ENCODE measurements around the gene LHX2. TPM values are rescaled to one million over a fixed set of nuclear protein-coding genes. Genes with fewer than 3 reads are reported as not detected.

LHX2 gene
- total and polyA plus RNA-seq, 2 experiments from 2014 or later: not detected

GRCh38 chr9:124001866-124002525, 9.6 kb upstream of the LHX2 start:
- H3K27ac ChIP-seq: no peak overlapping the region
- H2AFZ ChIP-seq: no peak overlapping the region
- no peaks in the 10 kb centered on the region for H4K20me1 ChIP-seq (ENCODE audit: insufficient read depth, poor library complexity, severe bottlenecking)
- no peak for DNase-seq (ENCODE audit: low spot score)
- H3K9me3 ChIP-seq (ENCODE audit: low read depth): no peaks in the 10 kb centered on the region
- H3K9me2 ChIP-seq (replicated peaks; ENCODE audit: insufficient read depth): no peaks in the 10 kb centered on the region
- H3K27me3 ChIP-seq: peaks cover 93% of the 10 kb centered on the region
- H3K79me2 ChIP-seq: no peaks in the 10 kb centered on the region
- H3K36me3 ChIP-seq (replicated peaks; ENCODE audit: insufficient read depth, low read depth): no peaks in the 10 kb centered on the region
- H3K4me3 ChIP-seq: no peak overlapping the region
- no peak overlapping the region for H3K4me2 ChIP-seq
- peaks cover 7% of the 10 kb centered on the region for H3K4me1 ChIP-seq (ENCODE audit: insufficient read depth)
- 20% methylated on average over 5 of the region's 5 CpGs for WGBS (ENCODE audit: low lambda C conversion rate, missing lambda C conversion rate)
- peak; percentile 34 for TF ChIP-seq EZH2 (IDR thresholded peaks at IDR 0.05; ENCODE audit: borderline replicate concordance)
- no peak for TF ChIP-seq CTCF (IDR thresholded peaks at IDR 0.05; ENCODE audit: poor library complexity)

GRCh38 chr9:124003636-124004349, 7.8 kb upstream of the LHX2 start:
- H3K79me2 ChIP-seq: no peaks in the 10 kb centered on the region
- peaks cover 10% of the 10 kb centered on the region for H3K4me1 ChIP-seq (ENCODE audit: insufficient read depth)
- no peaks in the 10 kb centered on the region for H4K20me1 ChIP-seq (ENCODE audit: insufficient read depth, poor library complexity, severe bottlenecking)
- no peak for DNase-seq (ENCODE audit: low spot score)
- no peak overlapping the region for H3K4me3 ChIP-seq
- TF ChIP-seq EZH2 (IDR thresholded peaks at IDR 0.05; ENCODE audit: borderline replicate concordance) (peak; percentile 15), EZH2phosphoT487 (IDR thresholded peaks at IDR 0.05; ENCODE audit: low read depth, severe bottlenecking, unreplicated experiment) (no peak)
- no peak overlapping the region for H2AFZ ChIP-seq
- H3K9me3 ChIP-seq (ENCODE audit: low read depth): no peaks in the 10 kb centered on the region
- WGBS (ENCODE audit: low lambda C conversion rate, missing lambda C conversion rate): 11% methylated on average over 4 of the region's 4 CpGs
- no peaks in the 10 kb centered on the region for H3K36me3 ChIP-seq (replicated peaks; ENCODE audit: insufficient read depth, low read depth)
- no peak overlapping the region for H3K4me2 ChIP-seq
- H3K27me3 ChIP-seq: peaks cover 93% of the 10 kb centered on the region
- H3K27ac ChIP-seq: no peak overlapping the region
- no peaks in the 10 kb centered on the region for H3K9me2 ChIP-seq (replicated peaks; ENCODE audit: insufficient read depth)

- peaks cover 95% of the 10 kb centered on the region for H3K27me3 ChIP-seq
- DNase-seq (ENCODE audit: low spot score): no peak
- no peaks in the 10 kb centered on the region for H3K9me3 ChIP-seq (ENCODE audit: low read depth)
- H4K20me1 ChIP-seq (ENCODE audit: insufficient read depth, poor library complexity, severe bottlenecking): no peaks in the 10 kb centered on the region
- no peaks in the 10 kb centered on the region for H3K79me2 ChIP-seq
- H3K9me2 ChIP-seq (replicated peaks; ENCODE audit: insufficient read depth): no peaks in the 10 kb centered on the region
- H3K27ac ChIP-seq: no peak overlapping the region
- no peak overlapping the region for H3K4me2 ChIP-seq
- peaks cover 11% of the 10 kb centered on the region for H3K4me1 ChIP-seq (ENCODE audit: insufficient read depth)
- no peaks in the 10 kb centered on the region for H3K36me3 ChIP-seq (replicated peaks; ENCODE audit: insufficient read depth, low read depth)
- no peak overlapping the region for H2AFZ ChIP-seq
- TF ChIP-seq EZH2 (IDR thresholded peaks at IDR 0.05; ENCODE audit: borderline replicate concordance) (no peak), CTCF (IDR thresholded peaks at IDR 0.05; ENCODE audit: poor library complexity) (no peak), EZH2phosphoT487 (IDR thresholded peaks at IDR 0.05; ENCODE audit: low read depth, severe bottlenecking, unreplicated experiment) (no peak)
- WGBS (ENCODE audit: low lambda C conversion rate, missing lambda C conversion rate): 15% methylated on average over 4 of the region's 4 CpGs
- no peak overlapping the region for H3K4me3 ChIP-seq
Measured at GRCh38 chr9:124004593-124004992, 7.0 kb upstream of the LHX2 start.

GRCh38 chr9:124005029-124005771, 6.4 kb upstream of the LHX2 start:
- peaks cover 11% of the 10 kb centered on the region for H3K4me1 ChIP-seq (ENCODE audit: insufficient read depth)
- H3K79me2 ChIP-seq: no peaks in the 10 kb centered on the region
- no peaks in the 10 kb centered on the region for H3K9me3 ChIP-seq (ENCODE audit: low read depth)
- H2AFZ ChIP-seq: no peak overlapping the region
- H3K27me3 ChIP-seq: peaks cover 100% of the 10 kb centered on the region
- no peaks in the 10 kb centered on the region for H4K20me1 ChIP-seq (ENCODE audit: insufficient read depth, poor library complexity, severe bottlenecking)
- no peak for DNase-seq (ENCODE audit: low spot score)
- no peaks in the 10 kb centered on the region for H3K36me3 ChIP-seq (replicated peaks; ENCODE audit: insufficient read depth, low read depth)
- H3K9me2 ChIP-seq (replicated peaks; ENCODE audit: insufficient read depth): no peaks in the 10 kb centered on the region
- 11% methylated on average over 4 of the region's 4 CpGs for WGBS (ENCODE audit: low lambda C conversion rate, missing lambda C conversion rate)
- no peak overlapping the region for H3K4me3 ChIP-seq
- H3K4me2 ChIP-seq: no peak overlapping the region
- no peak overlapping the region for H3K27ac ChIP-seq
- no peak for TF ChIP-seq EZH2 (IDR thresholded peaks at IDR 0.05; ENCODE audit: borderline replicate concordance)
- no peak for TF ChIP-seq EZH2phosphoT487 (IDR thresholded peaks at IDR 0.05; ENCODE audit: low read depth, severe bottlenecking, unreplicated experiment)
- TF ChIP-seq CTCF (IDR thresholded peaks at IDR 0.05; ENCODE audit: poor library complexity): no peak
